CD4-positive, alpha-beta T cell treated with Interleukin-2 at 100 ng/mL for 4 hours (primary cell): Measurements from ENCODE around the gene TRPM6.
"Not testable (repeated sequence)": the region's sequence is repeated elsewhere in the genome, so short reads cannot be mapped to it uniquely, and the experiment has no call there.

Experiments
- DNase-seq: peaks from one replicate; pipeline ENCODE4 v3.0.0-alpha.2; 2020; ENCODE audit warnings: low spot score

Gene TRPM6, protein sequence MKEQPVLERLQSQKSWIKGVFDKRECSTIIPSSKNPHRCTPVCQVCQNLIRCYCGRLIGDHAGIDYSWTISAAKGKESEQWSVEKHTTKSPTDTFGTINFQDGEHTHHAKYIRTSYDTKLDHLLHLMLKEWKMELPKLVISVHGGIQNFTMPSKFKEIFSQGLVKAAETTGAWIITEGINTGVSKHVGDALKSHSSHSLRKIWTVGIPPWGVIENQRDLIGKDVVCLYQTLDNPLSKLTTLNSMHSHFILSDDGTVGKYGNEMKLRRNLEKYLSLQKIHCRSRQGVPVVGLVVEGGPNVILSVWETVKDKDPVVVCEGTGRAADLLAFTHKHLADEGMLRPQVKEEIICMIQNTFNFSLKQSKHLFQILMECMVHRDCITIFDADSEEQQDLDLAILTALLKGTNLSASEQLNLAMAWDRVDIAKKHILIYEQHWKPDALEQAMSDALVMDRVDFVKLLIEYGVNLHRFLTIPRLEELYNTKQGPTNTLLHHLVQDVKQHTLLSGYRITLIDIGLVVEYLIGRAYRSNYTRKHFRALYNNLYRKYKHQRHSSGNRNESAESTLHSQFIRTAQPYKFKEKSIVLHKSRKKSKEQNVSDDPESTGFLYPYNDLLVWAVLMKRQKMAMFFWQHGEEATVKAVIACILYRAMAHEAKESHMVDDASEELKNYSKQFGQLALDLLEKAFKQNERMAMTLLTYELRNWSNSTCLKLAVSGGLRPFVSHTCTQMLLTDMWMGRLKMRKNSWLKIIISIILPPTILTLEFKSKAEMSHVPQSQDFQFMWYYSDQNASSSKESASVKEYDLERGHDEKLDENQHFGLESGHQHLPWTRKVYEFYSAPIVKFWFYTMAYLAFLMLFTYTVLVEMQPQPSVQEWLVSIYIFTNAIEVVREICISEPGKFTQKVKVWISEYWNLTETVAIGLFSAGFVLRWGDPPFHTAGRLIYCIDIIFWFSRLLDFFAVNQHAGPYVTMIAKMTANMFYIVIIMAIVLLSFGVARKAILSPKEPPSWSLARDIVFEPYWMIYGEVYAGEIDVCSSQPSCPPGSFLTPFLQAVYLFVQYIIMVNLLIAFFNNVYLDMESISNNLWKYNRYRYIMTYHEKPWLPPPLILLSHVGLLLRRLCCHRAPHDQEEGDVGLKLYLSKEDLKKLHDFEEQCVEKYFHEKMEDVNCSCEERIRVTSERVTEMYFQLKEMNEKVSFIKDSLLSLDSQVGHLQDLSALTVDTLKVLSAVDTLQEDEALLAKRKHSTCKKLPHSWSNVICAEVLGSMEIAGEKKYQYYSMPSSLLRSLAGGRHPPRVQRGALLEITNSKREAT (N-terminal part only)

DNA sequence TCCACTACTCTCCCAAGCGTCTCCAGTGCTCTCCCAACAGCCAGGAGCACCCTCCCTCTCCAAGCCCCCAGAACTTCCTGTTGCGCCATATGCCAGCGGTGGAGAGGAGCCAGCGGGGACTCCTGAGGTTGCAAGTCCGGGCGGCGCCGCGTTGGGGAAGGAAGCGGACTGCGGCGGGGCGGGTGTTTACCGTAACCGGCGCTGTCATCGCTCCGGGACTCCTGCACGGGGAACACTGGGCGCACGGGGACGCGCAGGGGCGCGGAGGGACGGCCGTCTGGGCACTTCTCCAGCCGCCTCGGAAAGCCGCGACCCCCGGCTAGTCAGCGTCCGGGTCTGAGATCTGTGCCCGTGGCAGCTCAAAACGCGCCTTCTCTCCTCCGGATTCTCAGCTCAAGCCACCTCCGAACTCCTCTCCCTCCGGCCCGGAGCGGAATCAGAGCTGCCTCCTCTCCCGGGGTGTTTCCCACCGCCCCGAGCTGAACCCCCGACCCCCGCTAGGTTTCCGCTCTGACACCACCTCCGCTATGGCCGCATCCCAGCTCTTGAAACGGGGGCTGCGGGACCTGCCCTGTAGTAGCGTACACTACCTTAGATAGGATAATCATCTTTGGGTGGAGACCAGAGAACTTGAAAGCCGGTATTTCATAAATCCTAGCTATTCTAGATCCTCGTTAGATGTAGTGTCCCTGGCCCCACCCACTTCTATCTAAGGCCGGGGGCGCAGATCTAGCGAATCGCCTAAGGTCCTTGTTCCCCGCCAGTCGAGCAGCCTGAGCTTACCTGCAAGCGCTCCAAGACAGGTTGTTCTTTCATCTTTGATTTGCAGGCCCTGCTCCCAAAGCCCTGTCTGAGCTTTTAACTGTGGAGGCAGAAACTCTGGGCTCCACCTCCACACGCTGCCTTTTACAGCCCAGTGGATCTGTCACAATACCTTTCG lies at the start of gene TRPM6:
TSS of gene TRPM6 (minus strand) at position 881 of the 940 bp plus-strand sequence. CDS start at position 816, 65 bp downstream.
- DNase-seq: peak; percentile 9

GRCh38 chr9:74935008-74935407 lies 47.3 kb upstream of the TRPM6 start:
- DNase-seq: no peak

DNA sequence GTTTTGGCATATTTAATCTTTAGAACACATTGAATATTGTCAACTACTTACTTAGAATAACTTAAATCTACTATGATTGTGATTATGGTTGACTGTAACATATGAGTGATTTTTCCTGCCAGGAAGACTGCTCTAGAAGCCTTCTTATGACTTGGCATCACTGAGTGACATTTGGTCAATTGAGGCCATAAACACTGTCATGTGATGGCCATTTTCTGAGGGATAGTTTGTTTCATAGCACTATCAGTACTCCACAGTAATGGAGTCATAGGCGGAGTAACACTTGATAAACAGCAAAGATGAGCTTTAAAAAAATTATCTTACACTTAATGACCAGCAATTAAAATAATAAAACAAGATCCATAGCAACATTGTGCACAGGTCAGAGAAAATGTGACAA lies 34.0 kb upstream of the TRPM6 start:
- no peak for DNase-seq

DNA sequence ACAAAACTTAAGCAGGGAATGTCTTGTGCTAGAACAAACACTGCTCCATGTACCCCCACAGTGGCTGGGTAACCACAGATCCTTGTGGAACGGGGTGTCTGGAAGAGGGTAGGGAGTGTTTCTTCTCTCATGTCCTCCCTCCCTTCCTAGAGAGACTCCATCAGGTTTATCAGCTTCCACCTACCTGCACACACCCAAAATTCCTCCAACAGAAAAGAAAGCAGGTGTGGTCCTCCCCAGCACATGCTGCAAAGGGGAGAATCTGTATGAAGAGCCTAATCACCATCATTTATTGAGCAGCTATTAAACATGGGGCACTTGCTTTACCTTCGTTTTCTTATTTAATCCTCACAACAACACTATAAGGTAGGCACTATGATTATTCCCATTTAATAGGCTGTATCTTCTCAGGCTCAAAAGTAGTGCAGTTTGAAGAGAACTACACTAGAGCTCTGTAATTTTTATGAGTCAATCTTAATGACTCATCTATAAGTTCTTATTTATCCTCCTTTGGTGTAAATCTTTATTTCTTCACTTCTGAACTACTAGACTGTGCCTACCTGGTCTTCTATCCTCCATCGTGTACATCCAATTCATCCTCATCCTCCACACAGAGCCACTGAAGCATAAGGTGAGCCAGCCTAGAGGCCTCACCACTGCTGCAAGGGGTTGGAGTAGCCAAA lies 33.4 kb upstream of the TRPM6 start:
- DNase-seq: no peak

DNA sequence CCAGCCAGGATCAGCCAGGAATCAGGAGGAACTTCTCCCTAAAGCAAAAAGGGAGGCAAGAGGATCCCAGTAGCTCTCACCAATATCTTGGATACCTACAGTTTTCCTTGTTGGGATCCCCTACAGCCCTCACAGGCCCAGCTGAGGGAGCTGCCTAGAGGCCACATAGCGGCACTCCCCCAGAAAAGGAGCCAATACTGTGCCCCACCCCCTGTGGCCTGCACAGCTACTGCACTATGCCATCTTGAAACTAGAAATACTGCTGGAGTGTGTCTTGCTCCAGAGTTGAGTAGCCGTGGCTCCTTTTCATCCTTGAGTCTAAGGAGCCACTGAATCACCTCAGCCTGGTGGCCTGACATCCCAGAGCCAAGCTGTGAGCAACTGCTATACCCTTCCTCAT lies 22.3 kb upstream of the TRPM6 start:
- DNase-seq: no peak

DNA sequence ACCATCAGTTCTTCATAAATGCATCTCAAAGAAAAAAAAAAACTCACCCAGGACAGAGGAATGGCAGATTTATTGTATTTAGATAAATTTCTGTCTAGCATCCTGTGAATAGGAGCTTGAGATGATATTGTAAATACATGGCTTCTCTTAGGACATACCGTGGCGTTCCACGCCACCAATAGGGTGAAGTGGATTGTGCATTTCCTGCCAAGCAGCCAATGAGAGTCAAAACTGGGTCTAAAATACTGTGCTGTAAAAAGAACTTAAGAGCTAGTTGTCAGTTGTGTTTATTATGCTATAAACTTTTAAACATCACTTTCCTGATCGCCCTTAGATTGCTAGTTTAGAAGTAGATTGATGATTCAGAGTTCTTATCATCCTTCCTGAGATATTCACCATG lies 20.9 kb upstream of the TRPM6 start:
- no peak for DNase-seq

- DNase-seq: no peak
These were observed 19.4 kb upstream of the TRPM6 start for GRCh38 chr9:74907085-74907484.

DNA sequence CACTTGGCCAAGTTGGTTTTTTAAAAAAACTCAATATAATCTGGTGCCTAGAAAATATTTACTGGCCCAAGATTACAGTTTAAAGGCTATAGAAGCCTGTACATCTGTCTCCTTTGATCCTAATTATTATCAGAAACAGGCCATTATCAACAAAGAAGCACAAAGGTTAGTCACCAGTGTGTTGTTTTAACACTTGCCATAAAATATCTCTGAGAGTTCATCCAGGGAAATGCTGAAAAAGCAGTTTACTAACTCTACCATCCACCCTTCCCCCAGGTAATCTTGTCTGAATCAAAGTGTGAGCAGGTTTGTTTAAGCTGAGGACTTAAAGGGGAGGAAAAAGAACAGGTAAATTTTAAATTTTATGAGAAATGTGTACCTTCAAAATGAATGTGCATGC lies 13.3 kb upstream of the TRPM6 start:
- no peak for DNase-seq

GRCh38 chr9:74888449-74888848 lies 728 bp upstream of the TRPM6 start:
- not testable (repeated sequence) for DNase-seq

GRCh38 chr9:74887981-74888370 lies 255 bp upstream of the TRPM6 start:
- DNase-seq: no peak

DNA sequence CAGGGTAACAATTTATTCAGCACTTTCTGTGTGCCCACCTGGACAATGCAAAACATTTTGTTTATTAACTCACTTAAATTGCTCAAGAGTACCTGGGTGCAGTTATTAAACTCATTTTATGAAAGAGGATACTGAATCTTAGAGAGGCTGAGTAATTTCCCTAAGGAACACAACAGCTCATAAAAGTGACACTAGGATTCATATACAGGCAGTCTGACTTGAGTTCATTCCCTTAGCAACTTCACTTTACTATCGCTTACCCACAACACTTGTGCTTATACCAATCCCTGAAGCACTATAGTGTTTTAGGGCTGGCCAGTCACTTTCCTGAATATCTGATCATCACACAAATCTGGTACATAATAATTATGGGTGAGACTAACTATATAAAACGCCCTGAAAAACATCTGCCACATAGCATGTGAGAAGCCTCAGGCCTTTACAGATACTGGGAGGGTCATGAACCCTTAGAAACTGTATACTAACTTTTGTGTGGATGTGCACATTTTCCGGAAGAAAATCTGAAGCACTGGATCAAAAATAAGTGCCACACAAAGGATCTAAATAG lies 11.3 kb downstream of the TRPM6 start:
- no peak for DNase-seq

DNA sequence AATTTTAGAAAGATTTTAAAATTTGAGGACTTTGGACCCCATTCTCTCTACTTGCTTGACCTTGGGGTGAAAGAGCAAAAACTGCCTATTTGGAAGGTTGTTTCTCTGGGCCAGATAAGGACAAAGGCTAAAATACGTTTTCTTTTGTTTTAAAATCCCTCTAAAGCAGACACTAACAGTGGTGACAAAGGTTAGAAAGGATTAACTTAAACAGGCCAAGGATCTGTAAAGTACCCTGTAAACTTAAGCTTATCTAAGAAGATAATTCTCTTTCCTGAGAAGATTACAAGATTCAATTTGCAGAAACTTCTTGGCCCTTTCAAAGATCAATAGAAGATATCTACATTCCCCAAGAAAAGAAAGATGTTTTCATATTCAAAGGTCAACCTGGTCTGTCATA lies 12.1 kb downstream of the TRPM6 start:
- DNase-seq: no peak

DNA sequence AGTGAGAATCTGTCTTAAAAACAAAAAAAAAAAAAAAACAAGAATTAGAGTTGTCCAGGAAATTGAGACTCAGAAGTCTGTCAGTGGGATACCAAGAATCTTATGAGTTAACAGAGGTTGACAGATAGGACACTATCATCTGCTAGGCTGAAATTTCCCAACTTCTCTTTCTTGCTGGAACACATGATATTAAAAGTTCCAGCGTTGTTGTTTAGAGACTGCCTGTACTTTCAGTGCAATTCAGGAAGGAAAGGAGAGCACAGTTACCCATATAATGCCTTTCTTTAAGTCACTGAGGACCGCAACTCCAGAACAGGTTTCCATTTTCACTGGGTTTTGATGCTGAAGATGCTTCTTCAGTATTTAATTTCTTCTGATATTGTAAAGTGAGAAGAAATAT lies 13.5 kb downstream of the TRPM6 start:
- DNase-seq: no peak

- no peak for DNase-seq
These were observed 15.0 kb downstream of the TRPM6 start for GRCh38 chr9:74872619-74873233.

DNA sequence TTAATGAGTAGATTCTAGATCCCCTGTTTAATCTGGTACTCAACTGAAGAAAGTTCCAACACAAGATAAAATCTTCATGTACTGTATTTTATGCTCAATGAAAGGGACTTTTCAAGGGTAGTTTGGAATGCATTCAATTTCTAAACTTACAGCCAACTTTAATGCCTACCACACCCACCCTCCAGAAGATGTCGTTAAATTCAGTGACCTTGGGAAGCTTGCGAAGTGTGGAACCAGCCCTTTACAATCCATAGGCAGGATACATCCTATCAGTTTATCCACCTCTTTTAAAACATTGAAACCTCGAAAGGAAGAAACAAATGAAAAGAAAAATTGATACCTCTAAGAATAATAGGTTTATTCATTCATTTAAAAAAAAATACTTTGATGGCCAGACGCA lies 20.2 kb downstream of the TRPM6 start:
- DNase-seq: no peak

GRCh38 chr9:74865177-74865576 lies 22.5 kb downstream of the TRPM6 start:
- DNase-seq: no peak

DNA sequence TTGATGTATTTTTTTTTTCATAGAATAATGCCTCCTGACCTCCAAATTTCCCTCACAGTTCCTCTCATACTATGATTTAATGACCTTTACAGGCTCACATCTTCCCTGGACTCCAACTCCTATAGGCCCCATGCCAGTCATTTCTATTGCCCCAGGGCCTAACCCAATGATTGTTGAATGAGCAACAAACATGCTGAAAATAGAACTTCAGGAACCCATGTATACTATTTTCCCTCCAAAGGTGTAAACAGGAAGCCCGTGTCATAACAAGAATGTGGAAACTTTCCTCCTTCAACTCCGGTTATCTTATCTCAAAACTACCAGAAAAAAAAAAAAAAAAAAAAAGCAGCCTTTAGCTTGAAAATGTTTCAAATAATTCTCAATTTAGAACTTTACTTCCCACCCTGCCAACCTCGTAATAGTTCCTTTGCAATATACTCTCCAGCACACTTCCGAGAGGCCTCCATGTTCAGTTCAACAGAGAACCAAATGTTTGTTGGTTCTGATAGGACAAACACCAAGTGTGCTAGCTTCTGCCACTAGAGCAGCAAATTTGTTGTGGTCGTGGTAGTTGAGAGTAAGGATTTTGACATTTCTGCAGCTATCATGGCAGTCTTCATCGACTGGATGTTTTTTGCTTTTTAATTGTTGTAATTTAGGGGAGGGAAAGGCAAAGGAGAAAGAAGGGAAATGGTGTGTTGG lies 25.8 kb downstream of the TRPM6 start:
- no peak for DNase-seq

- DNase-seq: no peak
These were observed 26.6 kb downstream of the TRPM6 start for GRCh38 chr9:74861071-74861470.

DNA sequence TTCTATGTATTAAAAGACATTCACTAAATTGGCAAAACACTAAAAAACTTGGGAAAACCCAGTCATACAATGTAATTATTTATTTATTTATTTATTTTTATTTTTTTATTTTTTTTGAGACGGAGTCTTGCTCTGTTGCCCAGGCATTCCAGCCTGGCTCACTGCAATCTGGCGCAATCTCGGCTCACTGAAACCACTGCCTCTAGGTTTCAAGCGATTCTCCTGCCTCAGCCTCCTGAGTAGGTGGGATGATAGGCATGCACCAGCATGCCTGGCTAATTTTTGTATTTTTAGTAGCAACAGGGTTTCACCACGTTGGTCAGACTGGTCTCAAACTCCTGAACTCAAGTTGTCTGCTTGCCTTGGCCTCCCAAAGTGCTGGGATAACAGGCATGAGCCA lies 27.5 kb downstream of the TRPM6 start:
- not testable (repeated sequence) for DNase-seq
